GM18502 (cell line): ENCODE data around the gene ADGRL1.

Experiments used
- ATAC-seq: cut with Tn5 transposase; IDR thresholded peaks from one replicate; pipeline ENCODE4 v1.9.1; 2021; ENCODE audit warnings: mild to moderate bottlenecking; ENCODE audit not compliant: unreplicated experiment, poor library complexity

ADGRL1 gene

DNA sequence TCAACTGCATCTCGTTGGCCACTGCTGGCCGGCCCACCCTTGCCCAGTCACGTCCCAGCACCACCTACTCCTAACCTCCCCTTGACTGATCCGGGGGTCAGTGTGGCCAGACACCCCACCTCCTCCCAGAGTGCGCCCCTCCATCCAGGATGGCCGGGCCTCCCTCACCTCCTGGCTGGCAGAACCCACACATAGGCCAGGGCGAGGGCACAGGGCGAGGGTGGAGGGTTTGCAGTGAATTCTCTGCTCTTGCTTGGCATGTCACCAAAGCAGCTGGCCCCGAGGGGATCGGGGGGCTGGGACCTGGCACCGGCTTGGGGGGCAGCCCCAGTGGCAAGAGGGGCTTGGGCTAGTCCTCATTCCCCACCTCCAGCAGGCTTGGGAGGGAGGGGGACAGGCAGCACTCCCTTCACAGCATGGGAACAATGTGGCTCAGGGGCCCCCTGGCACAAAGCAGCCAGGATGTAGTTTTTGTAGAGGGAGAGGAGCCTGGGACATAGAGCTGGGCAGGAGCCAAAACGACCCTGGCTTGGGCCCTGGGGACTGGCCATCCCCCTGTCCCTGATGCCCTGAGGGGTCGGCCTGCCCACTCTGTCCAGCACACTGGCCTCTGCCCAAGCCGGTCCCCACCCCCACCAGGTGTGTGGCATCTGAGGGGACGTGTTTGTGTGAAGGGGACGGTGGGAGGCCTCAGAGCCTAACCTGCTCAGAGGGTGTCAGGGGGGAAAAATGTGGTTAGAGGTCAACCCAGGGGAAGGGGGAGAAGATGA, 41.1 kb downstream of the ADGRL1 start:
- ATAC-seq: no peak

DNA sequence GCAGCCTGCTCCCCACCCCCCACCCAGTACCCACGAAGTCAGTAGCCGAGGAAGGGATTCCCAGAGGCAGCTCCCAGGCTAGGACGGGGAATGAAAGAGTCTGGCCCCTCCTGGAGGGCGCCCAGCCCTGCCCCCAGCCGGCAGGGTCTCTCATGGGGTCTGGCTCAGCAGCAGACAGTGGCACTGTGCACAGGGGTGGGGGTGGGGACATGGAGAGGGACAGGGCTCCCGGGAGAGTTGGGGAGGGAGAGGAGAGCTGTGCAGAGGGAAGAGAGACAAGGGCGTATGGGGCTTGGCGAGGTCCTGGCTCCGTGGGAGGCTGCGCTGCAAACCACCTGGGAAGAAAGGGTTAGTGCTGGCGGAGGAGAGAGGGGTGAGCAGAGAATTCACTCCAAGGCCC, 41.9 kb downstream of the ADGRL1 start:
- no peak for ATAC-seq

DNA sequence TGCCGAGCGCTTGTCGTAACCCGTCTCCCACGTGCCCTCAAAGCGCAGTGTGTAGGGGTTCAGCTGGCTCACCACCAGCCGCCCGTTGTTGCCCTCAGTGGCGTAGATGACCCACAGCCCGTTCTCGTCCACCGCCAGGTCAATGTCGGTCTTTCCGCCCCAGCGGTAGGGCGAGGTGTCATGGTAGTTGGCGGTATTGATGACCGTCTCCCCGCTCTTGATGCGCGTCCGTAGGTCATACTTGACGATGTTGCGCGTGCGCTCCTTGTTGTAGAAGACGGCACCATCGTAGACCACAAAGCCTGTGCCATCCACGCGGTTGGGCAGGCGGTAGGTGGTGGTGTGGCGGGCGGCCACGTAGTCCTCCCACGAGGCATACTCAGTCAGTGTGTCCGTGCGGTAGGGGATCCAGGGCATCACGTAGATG, 43.1 kb downstream of the ADGRL1 start:
- no peak for ATAC-seq

DNA sequence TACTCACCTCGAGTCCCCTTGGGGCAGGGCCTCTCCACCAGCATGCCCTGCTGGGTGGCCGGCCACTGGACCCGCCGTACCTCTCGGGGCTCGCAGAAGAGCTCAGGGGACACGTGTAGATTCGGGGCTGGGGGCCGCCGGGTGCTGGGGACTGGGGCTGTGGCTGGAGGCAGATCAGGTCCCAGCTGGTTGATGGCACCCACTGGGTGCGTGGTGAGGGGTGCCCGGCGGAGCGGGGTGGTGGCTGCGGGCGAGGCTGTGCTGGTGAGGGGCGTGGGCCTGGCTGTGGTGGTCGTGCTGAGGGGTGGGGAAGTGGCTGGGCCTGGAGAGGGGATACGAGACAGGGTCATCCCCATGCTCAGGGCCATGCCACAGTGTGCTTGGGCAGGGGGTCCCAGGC, 44.7 kb downstream of the ADGRL1 start:
- no peak for ATAC-seq

DNA sequence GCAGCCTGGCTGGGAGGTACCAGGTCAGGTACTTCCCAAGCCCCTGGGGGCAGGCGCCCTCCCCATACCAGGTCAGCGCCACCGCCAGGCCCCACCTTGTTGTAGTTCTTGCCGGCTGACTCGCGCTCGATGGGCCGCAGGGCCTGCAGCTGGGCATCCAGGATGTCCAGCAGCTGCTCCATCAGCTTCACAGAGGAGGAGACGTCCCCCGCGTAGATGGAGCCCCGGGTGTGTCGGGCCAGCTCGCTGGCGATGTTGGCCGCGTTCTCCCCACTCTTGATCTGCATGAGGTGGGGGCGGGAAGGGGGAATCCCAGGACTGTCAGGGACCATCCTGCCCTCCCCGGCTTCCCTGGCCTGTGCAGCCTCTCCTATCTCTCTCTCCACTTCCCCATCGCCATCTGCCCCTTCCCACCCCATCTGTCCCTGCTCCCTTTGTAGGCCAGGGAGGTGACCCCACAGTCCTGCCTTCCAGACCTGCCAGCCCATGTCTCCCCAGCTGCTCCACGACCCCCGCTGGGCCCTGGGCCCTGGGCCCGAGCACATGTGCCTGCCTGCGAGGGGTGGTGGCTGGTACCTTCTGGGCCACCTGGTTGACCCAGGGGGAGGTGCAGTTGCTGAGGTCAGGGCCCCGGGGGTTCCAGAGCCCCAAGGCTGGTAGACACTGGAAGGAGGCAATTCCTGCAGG, 45.8 kb downstream of the ADGRL1 start:
- ATAC-seq: no peak

DNA sequence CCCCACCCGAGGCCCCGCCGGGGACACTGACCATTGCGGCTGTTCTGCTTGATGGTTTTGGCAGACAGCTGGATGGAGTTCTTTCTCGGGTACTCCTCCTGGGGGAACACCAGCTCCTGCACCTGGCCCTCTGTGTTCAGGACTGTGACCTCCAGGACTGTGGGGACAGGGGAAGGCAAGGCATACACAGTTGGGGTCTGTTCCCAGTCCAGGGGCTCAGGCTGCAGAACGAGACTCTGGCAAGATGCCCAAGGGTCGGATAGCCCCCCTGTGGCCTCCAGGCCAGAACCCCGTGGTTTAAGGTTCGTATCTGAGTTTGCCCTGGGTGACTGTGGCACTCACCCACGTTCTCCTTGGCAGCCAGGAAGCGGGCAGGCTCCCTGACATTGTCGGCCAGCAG, 46.9 kb downstream of the ADGRL1 start:
- no peak for ATAC-seq

DNA sequence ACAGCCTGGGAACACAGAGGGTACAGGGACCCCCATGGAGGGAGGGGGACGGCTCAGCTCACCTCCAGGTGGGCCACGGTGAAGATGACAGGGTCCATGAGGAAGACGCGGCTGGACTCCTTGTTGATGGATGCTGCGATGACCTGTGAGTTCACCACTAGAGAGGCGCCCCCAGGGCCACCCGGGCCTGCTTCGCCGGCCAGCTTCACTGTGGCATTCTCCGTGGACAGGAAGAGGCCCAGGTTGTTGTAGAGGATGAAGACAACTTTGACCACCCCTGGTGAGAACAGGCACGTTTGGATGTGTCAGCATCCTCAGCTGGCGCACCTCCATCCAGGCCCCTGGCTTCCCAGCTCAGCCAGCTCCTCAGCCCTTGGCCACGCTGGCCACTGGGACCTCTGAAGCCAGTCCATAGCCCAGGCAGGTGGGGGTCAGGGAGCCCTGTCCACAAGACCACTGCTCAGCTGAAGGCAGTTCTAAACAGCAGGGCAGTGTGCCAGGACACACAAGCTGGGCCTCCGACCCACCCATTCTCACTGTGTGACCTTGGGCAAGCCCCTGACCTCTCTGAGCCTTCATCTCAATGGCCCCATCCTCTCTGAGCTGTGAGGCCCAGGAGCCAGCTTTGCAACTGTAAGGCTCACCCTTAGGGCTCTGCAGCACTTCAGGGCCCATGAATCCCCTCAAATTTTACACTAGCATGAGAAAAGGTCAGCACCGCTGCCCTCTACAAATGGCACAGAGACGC, 47.5 kb downstream of the ADGRL1 start:
- no peak for ATAC-seq

DNA sequence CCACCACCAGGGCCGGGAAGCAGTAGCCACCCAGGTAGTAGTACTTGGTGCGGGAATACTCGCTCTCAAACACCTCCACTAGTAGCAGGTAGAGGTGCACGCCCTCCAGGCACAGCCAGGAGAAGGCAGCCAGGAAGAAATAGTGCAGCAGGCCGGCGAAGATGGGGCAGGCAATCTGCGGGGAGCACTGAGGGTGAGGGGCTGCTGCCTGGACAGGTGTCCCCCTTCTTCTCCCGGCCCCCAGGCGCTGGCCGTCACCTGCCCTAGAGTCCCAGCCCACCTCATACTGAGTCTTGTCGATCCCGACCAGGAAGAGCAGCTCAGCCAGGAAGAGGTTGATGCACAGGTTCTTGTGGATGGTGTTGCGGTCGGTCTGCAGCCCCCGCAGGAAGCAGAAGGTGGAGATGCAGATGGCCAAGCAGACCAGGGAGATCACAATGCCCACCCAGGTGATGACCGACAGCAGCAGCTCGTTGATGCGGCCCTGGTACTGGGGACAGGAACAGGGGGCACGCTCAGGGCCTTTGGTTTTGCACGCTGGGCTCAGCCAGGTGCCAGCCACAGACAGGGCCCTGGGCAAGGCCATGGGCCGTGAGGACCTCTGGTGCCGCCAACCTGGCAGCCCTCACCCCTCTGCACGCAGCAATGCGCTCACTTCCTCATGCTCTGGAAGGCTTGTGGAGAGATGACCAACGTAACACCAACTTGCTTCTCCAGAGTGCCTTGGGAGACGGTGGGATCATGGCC, 48.8 kb downstream of the ADGRL1 start:
- ATAC-seq: no peak

DNA sequence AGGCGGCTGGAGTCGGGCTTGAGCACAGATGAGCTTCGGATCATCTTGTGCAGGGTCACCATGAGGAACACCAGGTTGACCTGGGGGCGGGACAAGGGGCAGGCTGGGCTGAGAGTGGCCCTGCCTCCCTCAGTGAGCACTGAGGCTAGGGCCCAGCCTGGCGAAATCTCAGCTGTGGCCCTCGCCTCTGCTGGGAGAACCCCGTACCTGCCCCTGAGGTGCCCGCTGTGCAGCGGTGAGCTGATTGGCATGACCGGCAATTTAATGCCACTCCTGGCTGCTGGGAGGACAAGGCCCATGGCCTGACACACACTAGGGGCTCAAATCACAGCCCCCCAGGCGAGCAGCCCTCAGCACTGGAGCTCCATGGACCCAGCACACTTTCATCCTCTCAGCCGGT, 49.8 kb downstream of the ADGRL1 start:
- no peak for ATAC-seq

DNA sequence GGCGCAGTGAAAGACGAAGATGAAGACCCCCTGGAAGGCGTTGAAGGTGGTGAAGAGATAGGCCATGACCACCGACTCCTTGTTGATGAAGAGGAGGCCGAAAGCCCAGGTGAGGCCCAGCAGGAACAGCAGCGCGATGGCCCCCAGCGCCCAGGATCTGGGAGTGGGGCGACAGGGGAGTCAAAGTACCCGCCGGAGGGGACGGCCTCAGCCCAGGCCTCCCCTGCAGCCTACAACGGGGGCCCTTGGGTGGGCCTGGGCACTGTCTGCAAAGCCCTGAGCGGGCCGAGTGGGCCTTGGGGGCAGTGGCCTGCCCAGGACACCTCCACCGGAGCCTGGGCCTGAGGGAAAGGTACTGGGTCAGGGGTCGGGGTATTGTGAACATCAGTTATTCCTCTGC, 50.6 kb downstream of the ADGRL1 start:
- no peak for ATAC-seq

DNA sequence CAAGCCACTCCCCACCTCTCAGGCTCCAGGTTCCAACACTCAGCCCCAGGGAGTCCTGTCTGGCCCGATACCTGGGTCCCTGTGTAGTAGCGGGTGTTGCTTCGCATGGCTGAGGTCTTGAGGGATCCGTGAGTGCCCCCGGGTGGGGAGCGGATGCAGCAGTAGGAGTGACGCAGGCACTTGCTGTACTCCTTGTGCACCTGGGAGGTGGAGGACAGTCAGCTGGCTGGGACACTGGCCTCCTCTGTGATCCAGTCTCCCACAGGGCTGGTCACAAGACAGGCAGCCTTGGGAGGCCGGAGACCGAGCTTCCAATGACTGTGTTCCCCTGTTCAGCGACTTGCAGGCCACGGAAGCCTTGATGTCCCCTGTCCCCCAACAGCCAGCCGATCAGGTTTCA, 53.3 kb downstream of the ADGRL1 start:
- no peak for ATAC-seq

DNA sequence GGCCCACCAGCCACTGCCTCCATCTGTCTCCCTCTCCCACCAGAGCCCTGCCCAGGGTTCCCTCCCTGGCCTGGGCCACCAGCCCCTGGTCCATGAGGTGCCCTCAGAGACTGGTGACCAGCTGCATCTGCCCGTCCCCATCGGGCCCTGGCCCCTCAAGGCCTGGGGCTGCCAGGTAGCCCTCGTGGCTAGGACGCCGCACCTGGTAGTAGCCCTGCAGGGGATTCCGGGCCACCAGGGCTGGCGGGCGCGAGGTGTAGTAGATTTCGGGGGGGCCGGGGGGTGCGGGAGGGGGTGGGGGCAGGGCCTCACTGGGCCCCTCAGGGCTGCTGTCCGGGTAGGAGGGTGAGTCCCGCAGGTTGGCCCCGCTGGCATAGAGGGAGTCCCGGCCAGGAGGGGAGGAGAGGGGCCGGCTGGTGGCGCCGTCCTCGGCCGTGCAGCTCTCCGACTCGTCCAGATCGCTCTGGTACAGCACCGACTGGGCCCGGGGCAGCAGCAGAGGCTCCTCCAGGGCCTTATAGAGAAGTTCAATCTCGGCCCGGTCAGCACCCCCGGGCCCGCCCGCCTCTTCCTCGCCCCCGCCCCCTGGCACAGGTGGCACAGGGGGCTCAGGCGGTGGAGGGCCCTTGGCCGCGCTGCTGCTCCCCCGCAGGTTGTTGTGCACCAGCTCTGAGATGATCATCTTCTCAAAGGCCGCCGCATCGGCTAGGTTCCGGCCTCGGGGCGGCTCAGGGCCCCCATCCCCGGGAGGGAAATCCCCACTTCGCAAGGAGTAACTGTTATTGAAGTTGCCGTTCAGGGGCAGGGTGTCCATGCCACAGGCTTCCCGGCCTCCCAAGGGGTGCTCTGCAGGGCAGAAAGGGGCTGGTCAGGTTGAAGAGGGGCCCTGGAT, 55.0 kb downstream of the ADGRL1 start:
- ATAC-seq: no peak

DNA sequence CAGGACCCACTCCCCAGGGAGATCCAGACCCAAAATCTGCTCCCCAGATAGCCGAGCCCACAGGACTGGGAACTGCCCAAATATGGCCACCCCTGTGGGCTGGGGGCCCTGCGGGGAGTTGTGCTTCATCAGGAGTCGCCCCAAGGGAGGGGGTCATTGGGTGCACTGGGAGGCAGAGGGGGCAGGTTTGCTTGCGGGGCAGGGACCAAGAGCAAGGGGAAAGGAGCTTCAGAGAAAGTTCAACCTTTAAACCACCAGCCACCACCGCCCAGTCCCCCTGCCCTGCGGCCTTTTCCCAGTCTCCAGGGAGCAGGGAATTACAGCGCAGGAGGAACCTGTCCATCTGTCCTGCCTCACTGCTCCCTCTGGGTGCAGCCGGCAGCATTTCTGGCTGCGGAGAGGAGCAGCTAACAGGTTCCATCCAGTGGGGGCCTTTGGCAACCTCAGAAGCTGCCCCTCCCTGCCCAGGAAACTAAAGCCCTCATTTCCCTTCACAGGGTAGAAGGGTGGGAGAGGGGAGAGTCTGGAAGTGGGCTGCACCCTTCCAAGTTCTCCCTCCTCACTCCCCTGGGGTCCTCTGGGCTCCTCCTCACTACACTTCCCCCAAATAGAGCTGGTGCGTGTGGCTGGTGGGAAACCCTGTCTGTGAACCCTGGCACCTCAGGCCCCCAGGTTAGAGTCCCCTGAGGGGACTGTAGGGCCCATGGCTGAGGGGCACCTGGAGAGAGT, 55.8 kb downstream of the ADGRL1 start:
- no peak for ATAC-seq

DNA sequence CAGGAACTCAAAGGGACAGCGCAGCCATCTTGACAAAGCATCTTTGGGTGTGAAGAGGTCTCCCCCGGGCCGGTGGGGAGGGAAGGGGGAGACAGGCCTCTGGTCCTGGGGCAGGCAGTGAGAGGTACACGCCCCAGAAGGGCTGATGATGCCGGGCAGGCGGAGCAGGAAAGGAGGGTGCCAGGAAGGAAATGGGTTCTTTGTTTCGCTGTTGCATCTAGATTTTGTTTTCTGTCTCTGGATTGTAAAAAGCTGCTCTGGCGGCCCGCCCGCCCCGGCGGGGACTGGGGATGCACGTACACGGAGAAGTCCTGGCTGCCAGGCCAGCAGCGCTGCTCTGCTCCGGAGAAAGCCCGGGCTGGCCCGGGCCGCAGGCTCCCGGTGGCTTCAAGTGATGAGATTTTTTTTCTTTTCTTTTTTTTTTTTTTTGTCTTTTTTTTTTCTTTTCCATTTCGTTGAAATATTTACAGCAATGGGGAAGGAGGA, 56.4 kb downstream of the ADGRL1 start:
- no peak for ATAC-seq

DNA sequence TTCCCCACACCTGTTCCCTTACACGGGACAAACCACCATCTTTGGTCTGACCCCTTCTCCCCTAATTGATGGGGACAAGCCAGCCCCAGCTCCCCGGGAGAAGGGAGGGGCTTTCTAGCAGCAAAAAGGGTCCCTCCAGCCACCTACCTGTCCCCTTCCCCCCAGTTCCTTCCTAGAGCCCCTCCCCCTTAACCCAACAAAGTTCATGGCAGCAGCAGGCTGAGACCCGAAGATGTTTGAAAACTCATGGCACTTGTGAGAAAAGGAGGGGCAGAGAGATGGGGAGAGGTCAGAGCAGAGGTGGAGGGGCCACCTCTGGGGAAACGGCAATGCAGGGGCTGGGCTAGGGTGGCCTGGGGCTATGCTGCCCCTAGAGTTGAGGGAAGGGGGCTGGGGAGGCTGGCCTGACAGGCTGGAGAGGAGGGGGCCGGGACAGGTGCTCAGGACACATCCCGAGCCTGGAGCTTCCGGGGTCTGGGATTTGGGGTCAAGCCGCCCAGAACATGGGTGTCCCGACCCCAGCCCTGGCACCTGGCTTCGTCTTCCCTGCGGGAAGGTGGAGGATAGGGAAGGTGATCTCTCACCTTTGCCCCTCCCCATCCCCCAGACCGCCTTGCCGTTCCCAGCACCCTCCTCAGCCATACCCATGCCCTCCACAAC, 57.1 kb downstream of the ADGRL1 start:
- ATAC-seq: no peak

DNA sequence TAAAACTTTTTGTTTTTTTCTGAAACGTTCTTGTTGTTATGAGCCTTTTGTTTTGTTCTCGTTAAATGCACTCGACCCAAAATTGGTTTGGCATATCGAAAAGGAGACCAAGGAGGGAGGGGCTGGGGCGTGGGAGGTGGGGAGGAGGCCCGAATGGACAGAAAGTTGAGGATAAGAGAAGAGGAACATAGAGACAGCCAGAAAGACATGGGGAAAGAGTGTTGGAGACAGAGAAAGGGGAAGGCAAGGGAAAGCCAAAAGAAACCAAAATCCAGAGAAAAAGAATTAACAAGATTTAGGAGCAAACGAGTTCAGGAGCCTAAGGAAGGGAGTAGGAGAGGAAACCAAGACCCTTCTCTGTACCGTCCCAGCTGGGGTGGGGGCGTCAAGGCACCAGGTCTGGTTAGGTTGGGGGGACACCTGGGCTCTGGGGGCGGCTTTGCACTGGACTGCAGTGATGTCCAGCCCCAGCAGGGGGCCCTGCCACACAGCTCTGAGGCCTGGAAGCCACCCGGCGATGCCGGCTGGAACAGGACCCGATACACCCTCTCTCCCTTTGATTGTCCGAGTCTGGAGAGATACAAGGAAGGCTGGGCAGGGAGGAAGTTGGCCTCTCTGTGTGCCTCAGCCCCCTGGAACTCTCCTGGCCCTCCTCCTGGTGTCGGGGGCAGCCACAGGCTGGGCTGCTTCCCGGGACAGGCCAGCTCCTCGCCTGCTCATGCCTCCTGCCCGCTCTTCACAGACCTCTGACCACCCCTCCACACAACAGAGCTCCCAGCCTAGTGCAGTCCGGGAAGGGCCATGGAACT, 58.0 kb downstream of the ADGRL1 start:
- ATAC-seq: no peak

DNA sequence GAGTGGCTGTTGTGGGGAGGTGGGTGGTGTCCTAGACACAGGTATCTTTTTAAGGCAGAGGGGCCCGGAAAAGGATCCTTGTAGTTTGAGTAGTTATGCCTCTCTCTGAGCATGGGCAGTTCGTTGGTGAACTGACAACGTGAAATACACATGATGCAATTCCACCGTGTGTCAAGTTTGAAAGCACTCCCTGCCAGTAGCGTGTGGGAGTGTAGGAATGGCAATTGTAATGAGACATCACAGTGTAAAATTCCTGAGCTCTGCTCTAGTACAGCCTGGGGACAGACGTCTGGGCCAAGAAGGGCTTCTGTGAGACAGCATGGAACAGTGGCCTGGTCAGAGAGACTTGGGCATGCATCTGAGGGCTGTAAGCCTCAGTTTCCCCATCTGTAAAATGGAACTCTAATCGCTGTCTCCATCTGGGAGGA, 59.2 kb downstream of the ADGRL1 start:
- no peak for ATAC-seq
